HCT116 (cell line): ENCODE results near the gene ESPL1. TPM values are rescaled to one million over a fixed set of nuclear protein-coding genes. Genes with fewer than 3 reads are reported as not detected.

Experiments
- ATAC-seq: fragments of 200-7000 bp; cut with Tn5 transposase; 2 replicates; pipeline ENCODE4 v1.9.1; 2020; ENCODE audit warnings: mild to moderate bottlenecking, moderate library complexity
- BruUV-seq: library from RNA; stranded (reverse); fragments of 400-500 nt; replicated peaks from 2 replicates; lab custom pipeline; 2021; lab: Mats Ljungman, UMichigan
- CTCF ChIA-PET: fragments of 300-600 bp; sonication (Branson Sonifier 250); formaldehyde crosslinking; loops from one replicate; lab custom pipeline; 2021; ENCODE audit warnings: antibody characterized with exemption; lab: Charles Lee
- POLR2A ChIA-PET: fragments of 300-600, 350-600 bp; sonication (Branson Sonifier 250); formaldehyde crosslinking; loops from one replicate; lab custom pipeline; 2021; ENCODE audit warnings: antibody characterized with exemption; lab: Charles Lee
- RAD21 ChIA-PET, 2 experiments: fragments of 300-600 bp; sonication (Branson Sonifier 250); formaldehyde crosslinking; loops; one replicate each; lab custom pipeline; 2023; ENCODE audit warnings: low total read pairs in 2 of 2; ENCODE audit not compliant: uncharacterized antibody in 2 of 2, unreplicated experiment in 2 of 2, low non-redundant PET in 1 of 2; lab: Charles Lee
- DNase-seq: peaks from one replicate; pipeline ENCODE4 v3.0.0-alpha.2; 2010; ENCODE audit warnings: low read depth, low spot score
- H2AFZ ChIP-seq: fragments of 200-600 bp; shearing (Covaris generic), sonication (generic); 2 replicates; pipeline ENCODE4 v1.6.1; 2017; ENCODE audit warnings: low read depth, mixed run types, mixed read lengths, antibody characterized with exemption, low read length; ENCODE audit not compliant: poor library complexity, severe bottlenecking
- H3K27ac ChIP-seq: 2 replicates; pipeline ENCODE4 v1.5.1; 2012; ENCODE audit warnings: low read depth, low read length
- H3K27me3 ChIP-seq: fragments of 200-600 bp; sonication (generic); 2 replicates; pipeline ENCODE4 v1.6.1; 2016; ENCODE audit warnings: mixed run types, low read length, mixed read lengths; ENCODE audit not compliant: insufficient read depth
- H3K36me3 ChIP-seq, 2 experiments: fragments of 200-500 bp in 1 of 2; fragments of 200-600 bp in 1 of 2; sonication (Bioruptor generic) in 1 of 2; sonication (generic) in 1 of 2; 2 replicates each; pipeline versions ENCODE4 v1.5.1 to v1.6.1; 2014 to 2016; ENCODE audit warnings: low read length in 2 of 2, inconsistent platforms in 1 of 2, mixed read lengths in 1 of 2, mixed run types in 1 of 2; ENCODE audit not compliant: insufficient read depth in 2 of 2, control insufficient read depth in 1 of 2
- H3K4me1 ChIP-seq, 2 experiments: fragments of 200-600 bp in 1 of 2; sonication (generic) in 1 of 2; 2 replicates each; pipeline versions ENCODE4 v1.5.1 to v1.6.1; 2012 to 2017; ENCODE audit warnings: low read length in 2 of 2, inconsistent platforms in 1 of 2, mild to moderate bottlenecking in 1 of 2, mixed read lengths in 1 of 2, mixed run types in 1 of 2, moderate library complexity in 1 of 2; ENCODE audit not compliant: insufficient read depth in 2 of 2, control insufficient read depth in 1 of 2
- H3K4me2 ChIP-seq: fragments of 200-600 bp; sonication (generic); 2 replicates; pipeline ENCODE4 v1.6.1; 2017; ENCODE audit warnings: mixed run types, low read length, mixed read lengths
- H3K4me3 ChIP-seq, 2 experiments: fragments of 200-600 bp in 1 of 2; sonication (generic) in 1 of 2; replicated peaks in 1 of 2; 2 replicates each; pipeline ENCODE4 v1.5.1; 2011 to 2016; ENCODE audit warnings: low read length in 2 of 2, control low read depth in 1 of 2, low read depth in 1 of 2, mild to moderate bottlenecking in 1 of 2, mixed read lengths in 1 of 2, mixed run types in 1 of 2
- H3K79me2 ChIP-seq: fragments of 200-600 bp; sonication (generic); 2 replicates; pipeline ENCODE4 v1.6.1; 2017; ENCODE audit warnings: mild to moderate bottlenecking, mixed run types, low read length, moderate library complexity, mixed read lengths; ENCODE audit not compliant: insufficient read depth
- H3K9ac ChIP-seq: fragments of 200-600 bp; sonication (generic); 2 replicates; pipeline ENCODE4 v1.6.1; 2016; ENCODE audit warnings: low read length, mixed read lengths
- H3K9me2 ChIP-seq: fragments of 200-600 bp; sonication (generic), shearing (Covaris generic); 2 replicates; pipeline ENCODE4 v1.6.1; 2017; ENCODE audit warnings: mixed run types, mild to moderate bottlenecking, moderate library complexity; ENCODE audit not compliant: insufficient read depth
- H3K9me3 ChIP-seq, 2 experiments: fragments of 200-500 bp in 1 of 2; fragments of 200-600 bp in 1 of 2; sonication (Bioruptor generic) in 1 of 2; sonication (generic) in 1 of 2; 2 replicates each; pipeline ENCODE4 v1.6.1; 2014 to 2017; ENCODE audit warnings: low read length in 2 of 2, mixed read lengths in 2 of 2, inconsistent platforms in 1 of 2, low read depth in 1 of 2, mild to moderate bottlenecking in 1 of 2, mixed run types in 1 of 2, moderate library complexity in 1 of 2; ENCODE audit not compliant: control insufficient read depth in 1 of 2, insufficient read depth in 1 of 2
- H4K20me1 ChIP-seq: fragments of 200-600 bp; sonication (generic), shearing (Covaris generic); 2 replicates; pipeline ENCODE4 v1.6.1; 2017; ENCODE audit warnings: mixed run types, mild to moderate bottlenecking, moderate library complexity; ENCODE audit not compliant: insufficient read depth
- ATF3 ChIP-seq: IDR thresholded peaks from 2 replicates; pipeline ENCODE4 v1.6.1; 2012
- CBX3 ChIP-seq: IDR thresholded peaks from 2 replicates; pipeline ENCODE4 v1.6.1; 2012; ENCODE audit warnings: low read depth
- CEBPB ChIP-seq: IDR thresholded peaks from 2 replicates; pipeline ENCODE4 v1.6.1; 2012; ENCODE audit warnings: low read depth
- CTCF ChIP-seq, 3 experiments: fragments of 200-600 bp in 1 of 3; sonication (generic) in 1 of 3; IDR thresholded peaks in 2 of 3; conservative IDR thresholded peaks in 1 of 3; 2 replicates each; pipeline ENCODE4 v1.5.1; 2012 to 2017; ENCODE audit warnings: low read depth in 2 of 3, low read length in 2 of 3, antibody characterized with exemption in 1 of 3, borderline replicate concordance in 1 of 3, control low read depth in 1 of 3, mild to moderate bottlenecking in 1 of 3, mixed read lengths in 1 of 3, mixed run types in 1 of 3, moderate library complexity in 1 of 3; ENCODE audit not compliant: insufficient read depth in 1 of 3
- EGR1 ChIP-seq: IDR thresholded peaks from 2 replicates; pipeline ENCODE4 v1.6.1; 2012; ENCODE audit warnings: low read depth
- EZH2 ChIP-seq: fragments of 200-600 bp; sonication (generic); IDR thresholded peaks from 2 replicates; pipeline ENCODE4 v1.6.1; 2017; ENCODE audit warnings: antibody characterized with exemption, mixed run types
- EZH2phosphoT487 ChIP-seq: fragments of 200-600 bp; IDR thresholded peaks from 2 replicates; pipeline ENCODE4 v1.6.1; 2018; ENCODE audit warnings: antibody characterized with exemption, borderline replicate concordance
- MAX ChIP-seq: IDR thresholded peaks from 2 replicates; pipeline ENCODE4 v1.6.1; 2012
- POLR2AphosphoS5 ChIP-seq: IDR thresholded peaks from 2 replicates; pipeline ENCODE4 v1.6.1; 2011; ENCODE audit warnings: mild to moderate bottlenecking, low read depth, low read length, moderate library complexity
- RAD21 ChIP-seq: IDR thresholded peaks from 2 replicates; pipeline ENCODE4 v1.6.1; 2012; ENCODE audit warnings: low read depth, mild to moderate bottlenecking
- REST ChIP-seq: IDR thresholded peaks from 2 replicates; pipeline ENCODE4 v1.6.1; 2012; ENCODE audit warnings: low read depth
- SIN3A ChIP-seq: IDR thresholded peaks from 2 replicates; pipeline ENCODE4 v1.6.1; 2012; ENCODE audit warnings: low read depth
- SRF ChIP-seq: IDR thresholded peaks from 2 replicates; pipeline ENCODE4 v1.6.1; 2012; ENCODE audit warnings: low read depth
- YY1 ChIP-seq: IDR thresholded peaks from 2 replicates; pipeline ENCODE4 v1.6.1; 2011; ENCODE audit warnings: low read length, low read depth, moderate library complexity, mild to moderate bottlenecking; ENCODE audit not compliant: insufficient replicate concordance; ENCODE audit errors: extremely low read depth
- ZFX ChIP-seq: fragments of 450-650 bp; IDR thresholded peaks from 2 replicates; pipeline ENCODE4 v1.6.1; 2017
- ZNF274 ChIP-seq: fragments of 200-500 bp; sonication (Bioruptor generic); IDR thresholded peaks from 2 replicates; pipeline ENCODE4 v1.6.1; 2014; ENCODE audit warnings: mild to moderate bottlenecking, low read depth, low read length, inconsistent platforms
- intact Hi-C: fragments of 100-400 bp; cut with micrococcal nuclease; formaldehyde crosslinking; loops from 2 replicates; pipeline ENCODE4 v1.10.0; 2022
- total RNA-seq: library from RNA; stranded (reverse); gene quantifications from one replicate; pipeline ENCODE4 v1.2.1, GENCODE V29; 2021; ENCODE audit not compliant: unreplicated experiment

ESPL1 gene
- total RNA-seq, 1 experiment from 2014 or later, result 50.3 TPM

- Histone ChIP-seq H3K36me3 (no peaks in the 10 kb centered on the region), H3K4me2 (no peak overlapping the region), H3K9ac (no peak overlapping the region), H3K4me1 (peaks cover 61 to 79% of the 10 kb centered on the region in 2 experiments), H3K79me2 (no peaks in the 10 kb centered on the region; the same call in 1 of the 2 replicates), H4K20me1 (no peaks in the 10 kb centered on the region), H3K4me3 (no peak overlapping the region), H3K27ac (no peak overlapping the region), H2AFZ (no peak overlapping the region), H3K27me3 (no peaks in the 10 kb centered on the region), H3K9me3 (no peaks in the 10 kb centered on the region), H3K9me2 (no peaks in the 10 kb centered on the region)
- ChIA-PET POLR2A (no interaction called here), CTCF (no interaction called here), RAD21 (no interaction called here)
- DNase-seq, result no peak
- ATAC-seq, result no peak
- intact Hi-C loops, result no loop called here
- no peak for TF ChIP-seq EZH2
- no peak for TF ChIP-seq CBX3
- no TSS peak for BruUV-seq
These were observed 40.8 kb upstream of the ESPL1 start for GRCh38 chr12:53227341-53227740.

GRCh38 chr12:53227836-53228235 is 40.3 kb upstream of the ESPL1 start:
- H3K27ac ChIP-seq, result no peak overlapping the region
- no peaks in the 10 kb centered on the region for H3K9me3 ChIP-seq
- TF ChIP-seq ATF3, result no peak
- TF ChIP-seq CBX3, result no peak
- no peak for TF ChIP-seq ZFX
- TF ChIP-seq EZH2phosphoT487, result no peak
- TF ChIP-seq CEBPB, result no peak
- TF ChIP-seq SRF, result no peak
- TF ChIP-seq SIN3A, result no peak
- TF ChIP-seq ZNF274, result no peak
- no peak for TF ChIP-seq YY1
- no peak for TF ChIP-seq RAD21
- TF ChIP-seq EZH2, result no peak
- TF ChIP-seq CTCF (IDR thresholded peaks at IDR 0.05 in 2 of 3, conservative IDR thresholded peaks at IDR 0.05 in 1 of 3; ENCODE audit: borderline replicate concordance in 1 of 3, insufficient read depth in 1 of 3, low read depth in 2 of 3, low read length in 2 of 3), result no peak
- no peak for TF ChIP-seq MAX
- no peak for TF ChIP-seq EGR1
- no peak for TF ChIP-seq POLR2AphosphoS5
- no peak for TF ChIP-seq REST

More at GRCh38 chr12:53227836-53228235, 40.3 kb upstream of the ESPL1 start:
- H3K36me3 ChIP-seq, result no peaks in the 10 kb centered on the region
- ChIA-PET CTCF (no interaction called here), RAD21 (no interaction called here), POLR2A (no interaction called here)
- H3K9me2 ChIP-seq, result no peaks in the 10 kb centered on the region
- H3K79me2 ChIP-seq, result no peaks in the 10 kb centered on the region; the same call in 1 of the 2 replicates
- H3K9ac ChIP-seq, result no peak overlapping the region
- intact Hi-C loops, result no loop called here
- no TSS peak for BruUV-seq
- ATAC-seq (no peak), DNase-seq (no peak)
- H2AFZ ChIP-seq, result no peak overlapping the region
- H4K20me1 ChIP-seq, result no peaks in the 10 kb centered on the region
- no peak overlapping the region for H3K4me2 ChIP-seq
- H3K4me3 ChIP-seq, result no peak overlapping the region
- H3K27me3 ChIP-seq, result no peaks in the 10 kb centered on the region
- peaks cover 60 to 79% of the 10 kb centered on the region in 2 experiments for H3K4me1 ChIP-seq
